Keratinocyte (primary cell): ENCODE data around the gene DENND5A.
"Not testable (repeated sequence)": the region's sequence is repeated elsewhere in the genome, so short reads cannot be mapped to it uniquely, and the experiment has no call there.

Experiments used
- EZH2 ChIP-seq: IDR thresholded peaks from one replicate; pipeline ENCODE4 v1.6.1; 2012; ENCODE audit warnings: inconsistent platforms, mild to moderate bottlenecking, low read length, moderate library complexity
- TF ChIP-seq, protein P1 (sequence below), 3 experiments: IDR thresholded peaks in 1 of 3; conservative IDR thresholded peaks in 1 of 3; optimal IDR thresholded peaks in 1 of 3; 2 replicates in 2 of 3; 3 replicates in 1 of 3; pipeline versions ENCODE3 to v1.5.1; 2011; ENCODE audit warnings: low read length in 3 of 3, mild to moderate bottlenecking in 3 of 3, moderate library complexity in 2 of 3, control low read depth in 1 of 3, inconsistent platforms in 1 of 3; ENCODE audit not compliant: insufficient read depth in 2 of 3; ENCODE audit errors: extremely low read depth in 1 of 3

DNA sequence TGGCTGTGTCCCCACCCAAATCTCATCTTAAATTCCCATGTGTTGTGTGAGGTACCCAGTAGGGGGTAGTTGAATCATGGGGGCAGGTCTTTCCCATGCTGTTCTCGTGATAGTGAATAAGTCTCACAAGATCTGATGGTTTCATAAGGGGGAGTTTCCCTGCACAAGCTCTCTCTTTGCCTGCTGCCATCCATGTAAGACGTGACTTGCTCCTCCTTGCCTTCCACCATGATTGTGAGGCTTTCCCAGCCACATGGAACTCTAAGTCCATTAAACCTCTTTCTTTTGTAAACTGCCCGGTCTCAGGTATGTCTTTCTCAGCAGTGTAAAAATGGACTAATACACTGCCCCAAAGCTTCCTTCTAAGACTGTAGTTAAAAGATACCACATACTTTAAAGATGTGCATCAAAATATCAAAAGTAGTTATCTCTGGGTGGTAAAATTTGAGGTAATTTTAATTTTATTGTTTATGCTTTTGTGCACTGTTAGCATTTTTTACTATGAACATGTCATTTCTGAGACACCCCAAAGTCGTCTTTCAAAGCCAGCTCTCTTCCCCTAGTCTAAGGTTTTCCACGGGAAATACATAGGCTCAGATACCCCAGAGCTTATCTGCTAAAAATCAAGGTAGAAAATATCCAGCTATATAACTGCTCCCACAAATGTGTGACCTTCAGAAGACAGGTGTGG, 74.7 kb downstream of the DENND5A start:
- TF ChIP-seq, protein P1, sequence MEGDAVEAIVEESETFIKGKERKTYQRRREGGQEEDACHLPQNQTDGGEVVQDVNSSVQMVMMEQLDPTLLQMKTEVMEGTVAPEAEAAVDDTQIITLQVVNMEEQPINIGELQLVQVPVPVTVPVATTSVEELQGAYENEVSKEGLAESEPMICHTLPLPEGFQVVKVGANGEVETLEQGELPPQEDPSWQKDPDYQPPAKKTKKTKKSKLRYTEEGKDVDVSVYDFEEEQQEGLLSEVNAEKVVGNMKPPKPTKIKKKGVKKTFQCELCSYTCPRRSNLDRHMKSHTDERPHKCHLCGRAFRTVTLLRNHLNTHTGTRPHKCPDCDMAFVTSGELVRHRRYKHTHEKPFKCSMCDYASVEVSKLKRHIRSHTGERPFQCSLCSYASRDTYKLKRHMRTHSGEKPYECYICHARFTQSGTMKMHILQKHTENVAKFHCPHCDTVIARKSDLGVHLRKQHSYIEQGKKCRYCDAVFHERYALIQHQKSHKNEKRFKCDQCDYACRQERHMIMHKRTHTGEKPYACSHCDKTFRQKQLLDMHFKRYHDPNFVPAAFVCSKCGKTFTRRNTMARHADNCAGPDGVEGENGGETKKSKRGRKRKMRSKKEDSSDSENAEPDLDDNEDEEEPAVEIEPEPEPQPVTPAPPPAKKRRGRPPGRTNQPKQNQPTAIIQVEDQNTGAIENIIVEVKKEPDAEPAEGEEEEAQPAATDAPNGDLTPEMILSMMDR (optimal IDR thresholded peaks at IDR 0.05 in 1 of 3, IDR thresholded peaks at IDR 0.05 in 1 of 3, conservative IDR thresholded peaks at IDR 0.05 in 1 of 3; ENCODE audit: extremely low read depth in 1 of 3, insufficient read depth in 2 of 3, low read length in 3 of 3) = not testable (repeated sequence)
- TF ChIP-seq EZH2 = not testable (repeated sequence)
